RWPE1 (cell line): Measurements from ENCODE around the gene TBC1D10A.

Source experiments
- CTCF ChIA-PET: fragments of 350-600 bp; sonication (Branson Sonifier 250); formaldehyde crosslinking; extraction: SDS; loops from one replicate; lab custom pipeline; 2021; lab: Yijun Ruan, JAX
- POLR2A ChIA-PET: fragments of 400-600 bp; formaldehyde crosslinking; extraction: SDS; loops from one replicate; lab custom pipeline; 2020; ENCODE audit warnings: antibody characterized with exemption; ENCODE audit not compliant: low non-redundant PET; lab: Yijun Ruan, JAX
- DNase-seq: peaks from one replicate; pipeline ENCODE4 v3.0.0; 2012; ENCODE audit warnings: low spot score
- H3K27ac ChIP-seq: fragments of 450-650 bp; 2 replicates; pipeline ENCODE4 v1.5.1; 2017
- TF ChIP-seq, protein P1 (sequence below): fragments of 450-650 bp; conservative IDR thresholded peaks from 2 replicates; pipeline ENCODE4 v1.5.1; 2017; ENCODE audit warnings: low read depth, mild to moderate bottlenecking

The TBC1D10A gene

DNA sequence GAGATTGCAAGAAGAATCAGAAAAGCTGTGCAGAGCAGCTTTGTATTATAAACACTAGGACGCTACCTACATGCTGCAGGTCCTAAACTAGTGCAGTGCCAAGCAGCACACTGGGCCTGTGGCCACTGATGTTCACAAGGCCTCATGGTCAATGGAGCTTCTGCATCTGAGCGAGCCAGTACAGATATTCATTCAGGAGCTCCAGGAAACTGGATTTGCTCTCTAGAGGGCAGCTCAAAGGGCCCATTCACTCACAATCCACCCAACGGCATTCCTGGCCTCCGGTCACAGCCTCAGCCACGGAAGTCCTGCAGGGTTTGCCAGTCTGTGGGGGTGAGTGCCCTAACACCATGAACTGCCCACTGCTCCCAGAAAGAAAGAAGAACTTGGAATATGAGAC is 5.8 kb upstream of the TBC1D10A start:
- POLR2A ChIA-PET, result no interaction called here
- TF ChIP-seq, protein P1, sequence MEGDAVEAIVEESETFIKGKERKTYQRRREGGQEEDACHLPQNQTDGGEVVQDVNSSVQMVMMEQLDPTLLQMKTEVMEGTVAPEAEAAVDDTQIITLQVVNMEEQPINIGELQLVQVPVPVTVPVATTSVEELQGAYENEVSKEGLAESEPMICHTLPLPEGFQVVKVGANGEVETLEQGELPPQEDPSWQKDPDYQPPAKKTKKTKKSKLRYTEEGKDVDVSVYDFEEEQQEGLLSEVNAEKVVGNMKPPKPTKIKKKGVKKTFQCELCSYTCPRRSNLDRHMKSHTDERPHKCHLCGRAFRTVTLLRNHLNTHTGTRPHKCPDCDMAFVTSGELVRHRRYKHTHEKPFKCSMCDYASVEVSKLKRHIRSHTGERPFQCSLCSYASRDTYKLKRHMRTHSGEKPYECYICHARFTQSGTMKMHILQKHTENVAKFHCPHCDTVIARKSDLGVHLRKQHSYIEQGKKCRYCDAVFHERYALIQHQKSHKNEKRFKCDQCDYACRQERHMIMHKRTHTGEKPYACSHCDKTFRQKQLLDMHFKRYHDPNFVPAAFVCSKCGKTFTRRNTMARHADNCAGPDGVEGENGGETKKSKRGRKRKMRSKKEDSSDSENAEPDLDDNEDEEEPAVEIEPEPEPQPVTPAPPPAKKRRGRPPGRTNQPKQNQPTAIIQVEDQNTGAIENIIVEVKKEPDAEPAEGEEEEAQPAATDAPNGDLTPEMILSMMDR, result no peak
- peak overlapping the region; percentile 35 for H3K27ac ChIP-seq
- CTCF ChIA-PET, result interaction anchor here (0.6 kb wide), 1 partner anchor 77 kb away, joined by 4 read pairs; no protein-coding TSS in a partner anchor
- DNase-seq, result no peak

DNA sequence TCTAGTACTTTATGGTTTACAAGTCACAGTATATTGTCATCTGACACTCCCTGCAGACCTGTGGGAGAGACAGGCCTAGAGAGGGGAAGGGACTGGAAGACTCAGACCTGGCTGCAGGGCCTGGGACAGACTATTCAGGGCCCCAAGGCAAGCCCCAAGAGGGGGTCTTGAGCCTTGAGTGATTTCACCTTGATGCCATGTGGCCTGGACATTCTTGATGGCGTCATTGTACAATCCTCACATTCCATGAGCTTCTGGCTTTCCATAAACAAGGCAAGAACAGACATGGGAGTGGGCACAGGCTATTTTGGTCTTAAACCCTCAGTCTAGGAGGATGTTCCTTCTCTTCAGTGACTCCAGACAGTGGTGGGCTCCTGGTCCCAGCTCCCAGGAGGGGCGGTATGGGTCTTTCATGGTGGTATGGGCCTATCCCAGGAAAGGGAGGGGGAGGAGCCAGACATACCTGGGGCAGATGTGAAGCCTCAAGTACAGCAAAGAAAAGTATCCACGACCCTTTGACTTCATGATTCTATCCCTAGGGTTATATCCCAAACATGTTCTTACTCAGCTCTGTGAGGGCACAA is 1.8 kb upstream of the TBC1D10A start:
- TF ChIP-seq, protein P1, result no peak
- DNase-seq, result no peak
- ChIA-PET POLR2A (no interaction called here), CTCF (interaction anchor here (0.6 to 1.2 kb wide), 2 partner anchors 13 to 41 kb away, joined by 3 to 4 read pairs; no protein-coding TSS in a partner anchor)
- H3K27ac ChIP-seq, result peak overlapping the region; percentile 44

DNA sequence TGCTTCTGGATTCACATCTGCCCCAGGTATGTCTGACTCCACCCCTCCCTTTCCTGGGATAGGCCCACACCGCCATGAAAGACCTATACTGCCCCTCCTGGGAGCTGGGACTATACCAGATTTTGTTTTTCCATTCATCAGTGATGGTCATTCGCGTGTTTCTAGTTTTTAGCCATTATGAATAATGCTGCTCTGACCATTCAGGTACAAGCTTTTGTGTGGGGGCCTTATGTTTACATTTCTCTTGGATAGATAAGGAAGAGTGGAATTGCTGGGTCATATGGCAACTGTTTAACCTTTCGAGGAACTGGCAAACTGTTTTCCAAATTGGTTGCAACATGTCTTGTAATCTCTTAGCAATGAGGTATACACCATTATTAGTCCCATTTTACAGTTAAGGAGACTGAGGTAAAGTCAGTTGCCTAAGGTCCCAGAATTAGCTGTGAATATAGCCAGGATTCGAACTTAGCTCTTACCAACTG is 1.2 kb upstream of the TBC1D10A start:
- DNase-seq, result no peak
- TF ChIP-seq, protein P1, result no peak
- POLR2A ChIA-PET, result no interaction called here
- CTCF ChIA-PET, result interaction anchor here (0.6 to 1.2 kb wide), 2 partner anchors 12 to 41 kb away, joined by 3 to 4 read pairs; no protein-coding TSS in a partner anchor
- H3K27ac ChIP-seq, result no peak overlapping the region

DNA sequence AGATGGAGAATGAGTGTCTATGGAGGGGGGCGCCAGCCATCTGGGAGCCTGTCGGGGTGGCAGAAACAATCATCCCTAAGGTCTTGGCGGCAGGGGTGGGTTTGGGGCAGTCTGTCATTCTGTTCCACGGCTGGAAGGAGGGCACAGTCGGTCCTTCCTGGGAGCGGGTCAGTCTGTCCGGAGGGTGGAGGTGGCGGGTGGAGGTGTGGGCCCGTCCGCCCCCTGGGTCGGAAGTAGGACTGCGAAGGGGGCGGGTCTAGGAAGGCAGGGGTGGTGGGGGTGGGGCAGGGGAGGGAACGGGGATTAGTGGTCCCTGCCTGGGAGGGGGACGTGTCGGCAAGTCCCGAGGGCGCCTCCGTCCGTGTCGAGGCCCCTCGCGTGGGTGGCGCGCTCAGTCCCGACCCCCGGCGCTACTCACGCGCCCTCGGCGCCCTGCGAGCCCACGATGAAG is 461 bp downstream of the TBC1D10A start:
- no peak for DNase-seq
- ChIA-PET CTCF (interaction anchor here (1.3 kb wide), 1 partner anchor 39 kb away, joined by 4 read pairs; no protein-coding TSS in a partner anchor), POLR2A (no interaction called here)
- H3K27ac ChIP-seq, result peak overlapping the region; percentile 81
- TF ChIP-seq, protein P1, result no peak

DNA sequence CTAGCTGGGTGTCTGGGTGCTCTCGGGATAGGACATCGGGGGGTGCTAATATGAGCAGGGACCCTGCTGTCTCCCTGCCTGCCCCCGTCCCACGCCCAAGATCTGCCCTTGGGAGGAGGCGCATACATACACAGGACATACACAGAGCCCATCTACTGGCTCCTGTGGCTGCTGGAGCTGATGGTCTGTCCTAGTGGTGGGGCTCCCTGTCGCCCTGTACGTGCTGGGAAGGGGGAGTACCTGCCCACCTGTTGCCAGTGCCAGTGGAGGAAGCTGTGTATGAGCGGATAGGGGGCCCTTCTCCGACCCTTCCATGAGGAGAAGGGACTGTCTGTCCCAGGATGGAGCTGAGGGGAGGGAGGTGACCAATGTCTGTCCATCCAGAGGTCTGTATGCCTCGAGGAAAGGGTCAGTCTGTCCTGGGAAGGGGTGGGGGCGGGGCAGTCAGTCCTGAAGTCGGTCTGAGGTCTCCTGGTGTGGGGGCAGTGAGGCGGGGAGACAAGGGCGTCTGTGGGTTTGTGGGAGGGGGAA is 952 bp downstream of the TBC1D10A start:
- H3K27ac ChIP-seq, result peak overlapping the region; percentile 81
- DNase-seq, result no peak
- TF ChIP-seq, protein P1, result no peak
- ChIA-PET CTCF (interaction anchor here (0.7 to 1.3 kb wide), 2 partner anchors 38 to 139 kb away, joined by 4 read pairs; no protein-coding TSS in a partner anchor), POLR2A (no interaction called here)

DNA sequence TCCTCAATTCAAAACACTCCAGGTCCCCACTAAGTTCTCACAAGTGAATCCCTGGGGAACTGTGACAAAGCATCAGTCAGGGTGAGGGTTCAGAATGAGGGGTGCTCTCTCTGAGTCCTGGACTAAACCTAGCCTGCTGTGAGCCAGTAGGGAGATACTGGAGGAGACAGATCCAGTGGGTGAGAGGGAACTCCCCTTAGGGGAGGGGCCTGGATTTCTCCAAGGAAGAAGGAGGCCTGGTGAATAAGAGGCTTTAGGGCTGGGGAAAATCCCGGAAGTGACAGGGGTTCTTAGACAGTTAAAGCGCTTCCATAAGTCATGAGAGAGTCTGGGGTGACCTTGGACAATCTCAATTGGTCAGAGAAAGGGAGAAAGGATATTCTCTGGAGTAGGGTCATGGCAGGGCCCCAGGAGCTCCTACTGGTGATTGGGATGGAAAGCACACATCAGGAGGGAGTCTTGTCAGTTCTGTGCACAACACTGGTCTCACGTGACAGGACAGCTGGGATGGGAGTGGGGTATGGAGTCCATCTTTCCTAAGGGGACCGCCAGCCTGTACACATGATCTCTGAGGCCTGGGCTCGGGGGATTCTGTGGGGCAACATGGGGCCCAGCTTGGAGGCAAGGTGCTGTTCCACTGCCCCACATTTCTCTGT is 1.5 kb downstream of the TBC1D10A start:
- ChIA-PET POLR2A (no interaction called here), CTCF (interaction anchor here (0.7 kb wide), 1 partner anchor 140 kb away, joined by 4 read pairs; no protein-coding TSS in a partner anchor)
- H3K27ac ChIP-seq, result peak overlapping the region; percentile 81
- TF ChIP-seq, protein P1, result no peak
- DNase-seq, result peak; percentile 77
